ENCODE results near the gene MX2.

GRCh38 chr21:41367301-41367944, 5.6 kb downstream of the MX2 start:
- TF ChIP-seq EP300 (IDR thresholded peaks at IDR 0.05): no peak
- TF ChIP-seq CTCF (IDR thresholded peaks at IDR 0.05): no peak
- TF ChIP-seq POLR2A (IDR thresholded peaks at IDR 0.05): no peak

All from tibial nerve (tissue), 4 donors.